ENCODE measurements around the gene MACROD2.

MACROD2 gene

GRCh38 chr20:15742627-15743026, 1747.3 kb downstream of the MACROD2 start:
- Histone ChIP-seq H3K9ac (no peak overlapping the region), H4K20me1 (no peaks in the 10 kb centered on the region), H3K4me1 (no peaks in the 10 kb centered on the region), H3K36me3 (no peaks in the 10 kb centered on the region), H3K9me3 (replicated peaks in 1 of 11) (peaks cover 9 to 12% (median 11%) of the 10 kb centered on the region in 11 experiments; a peak in 21 of 22 replicates), H3K4me2 (no peak overlapping the region), H3K27ac (no peak overlapping the region), H3K4me3 (no peak overlapping the region), H3K27me3 (no peaks in the 10 kb centered on the region)
- TF ChIP-seq Cebpa-rat (IDR thresholded peaks at IDR 0.05) = no peak

GRCh38 chr20:15756002-15756753, 1760.9 kb downstream of the MACROD2 start:
- H3K4me3 ChIP-seq = no peak overlapping the region
- no peaks in the 10 kb centered on the region for H4K20me1 ChIP-seq
- H3K9ac ChIP-seq = no peak overlapping the region
- H3K36me3 ChIP-seq = no peaks in the 10 kb centered on the region
- peaks cover 0 to 14% (median 10%) of the 10 kb centered on the region in 10 experiments; a peak in 13 of 20 replicates for H3K4me1 ChIP-seq
- H3K27me3 ChIP-seq = no peaks in the 10 kb centered on the region
- TF ChIP-seq Cebpa-rat (IDR thresholded peaks at IDR 0.05) = no peak
- H3K9me3 ChIP-seq (replicated peaks in 1 of 11) = no peaks in the 10 kb centered on the region
- H3K4me2 ChIP-seq = no peak overlapping the region
- H3K27ac ChIP-seq = no peak overlapping the region

- TF ChIP-seq Cebpa-rat (IDR thresholded peaks at IDR 0.05) = no peak
- Histone ChIP-seq H4K20me1 (no peaks in the 10 kb centered on the region), H3K36me3 (no peaks in the 10 kb centered on the region), H3K27ac (no peak overlapping the region), H3K4me1 (peaks cover 0 to 14% (median 10%) of the 10 kb centered on the region in 10 experiments; a peak in 13 of 20 replicates), H3K27me3 (no peaks in the 10 kb centered on the region), H3K4me2 (no peak overlapping the region), H3K4me3 (no peak overlapping the region), H3K9ac (no peak overlapping the region), H3K9me3 (replicated peaks in 1 of 11) (no peaks in the 10 kb centered on the region)
Measured at GRCh38 chr20:15756754-15757115, 1761.4 kb downstream of the MACROD2 start.

GRCh38 chr20:15759594-15759993, 1764.3 kb downstream of the MACROD2 start:
- peak overlapping the region in 8 of 11 experiments; percentile 40 to 72 (median 59); a peak in 14 of 22 replicates for H3K4me2 ChIP-seq
- no peaks in the 10 kb centered on the region for H3K36me3 ChIP-seq
- H3K4me3 ChIP-seq = no peak overlapping the region
- no peak overlapping the region for H3K9ac ChIP-seq
- H3K9me3 ChIP-seq (replicated peaks in 1 of 11) = no peaks in the 10 kb centered on the region
- H3K4me1 ChIP-seq = peaks cover 0 to 14% (median 10%) of the 10 kb centered on the region in 10 experiments; a peak in 13 of 20 replicates
- no peak for TF ChIP-seq Cebpa-rat (IDR thresholded peaks at IDR 0.05)
- H3K27ac ChIP-seq = no peak overlapping the region
- H4K20me1 ChIP-seq = no peaks in the 10 kb centered on the region
- H3K27me3 ChIP-seq = no peaks in the 10 kb centered on the region

- Histone ChIP-seq H3K4me2 (peak overlapping the region in 8 of 11 experiments; percentile 40 to 72 (median 59); a peak in 17 of 22 replicates), H3K27ac (no peak overlapping the region), H4K20me1 (no peaks in the 10 kb centered on the region), H3K4me1 (peaks cover 0 to 14% (median 10%) of the 10 kb centered on the region in 10 experiments; a peak in 13 of 20 replicates), H3K4me3 (no peak overlapping the region), H3K27me3 (no peaks in the 10 kb centered on the region), H3K9ac (no peak overlapping the region), H3K36me3 (no peaks in the 10 kb centered on the region), H3K9me3 (replicated peaks in 1 of 11) (no peaks in the 10 kb centered on the region)
- TF ChIP-seq Cebpa-rat (IDR thresholded peaks at IDR 0.05) = no peak
Measured at GRCh38 chr20:15760001-15760621, 1764.8 kb downstream of the MACROD2 start.

- Histone ChIP-seq H3K4me2 (no peak overlapping the region), H3K27ac (no peak overlapping the region), H3K4me3 (no peak overlapping the region), H3K36me3 (no peaks in the 10 kb centered on the region), H4K20me1 (no peaks in the 10 kb centered on the region), H3K9me3 (replicated peaks in 1 of 11) (no peaks in the 10 kb centered on the region; a peak in 1 of 22 replicates), H3K4me1 (peaks cover 0 to 19% (median 10%) of the 10 kb centered on the region in 10 experiments; a peak in 13 of 20 replicates), H3K9ac (no peak overlapping the region), H3K27me3 (no peaks in the 10 kb centered on the region)
- no peak for TF ChIP-seq Cebpa-rat (IDR thresholded peaks at IDR 0.05)
Measured at GRCh38 chr20:15763366-15763765, 1768.0 kb downstream of the MACROD2 start.

- no peak overlapping the region for H3K4me3 ChIP-seq
- no peak for TF ChIP-seq Cebpa-rat (IDR thresholded peaks at IDR 0.05)
- H3K36me3 ChIP-seq = no peaks in the 10 kb centered on the region
- no peak overlapping the region for H3K27ac ChIP-seq
- H3K9ac ChIP-seq = no peak overlapping the region
- H4K20me1 ChIP-seq = no peaks in the 10 kb centered on the region
- H3K9me3 ChIP-seq (replicated peaks in 1 of 11) = no peaks in the 10 kb centered on the region; a peak in 1 of 22 replicates
- H3K4me2 ChIP-seq = no peak overlapping the region
- peaks cover 0 to 7% (median 0%) of the 10 kb centered on the region in 10 experiments; a peak in 1 of 20 replicates for H3K4me1 ChIP-seq
- H3K27me3 ChIP-seq = no peaks in the 10 kb centered on the region
Measured at GRCh38 chr20:15767586-15767985, 1772.3 kb downstream of the MACROD2 start.

- H4K20me1 ChIP-seq = no peaks in the 10 kb centered on the region
Measured at GRCh38 chr20:15767999-15768741, 1772.9 kb downstream of the MACROD2 start.

GRCh38 chr20:15772826-15773225, 1777.5 kb downstream of the MACROD2 start:
- TF ChIP-seq Cebpa-rat (IDR thresholded peaks at IDR 0.05) = no peak
- H3K9me3 ChIP-seq (replicated peaks in 1 of 11) = peaks cover 0 to 6% (median 0%) of the 10 kb centered on the region in 11 experiments; a peak in 1 of 22 replicates
- H3K27me3 ChIP-seq = no peaks in the 10 kb centered on the region
- no peaks in the 10 kb centered on the region for H4K20me1 ChIP-seq
- H3K4me1 ChIP-seq = peaks cover 0 to 9% (median 0%) of the 10 kb centered on the region in 10 experiments; a peak in 4 of 20 replicates
- no peak overlapping the region for H3K27ac ChIP-seq
- no peak overlapping the region for H3K9ac ChIP-seq
- H3K36me3 ChIP-seq = no peaks in the 10 kb centered on the region
- no peak overlapping the region for H3K4me3 ChIP-seq
- H3K4me2 ChIP-seq = no peak overlapping the region

More at GRCh38 chr20:15767999-15768741, 1772.9 kb downstream of the MACROD2 start:
- no peak overlapping the region for H3K4me3 ChIP-seq
- no peak overlapping the region for H3K27ac ChIP-seq
- H3K27me3 ChIP-seq = no peaks in the 10 kb centered on the region
- peaks cover 0 to 7% (median 0%) of the 10 kb centered on the region in 10 experiments; a peak in 1 of 20 replicates for H3K4me1 ChIP-seq
- no peak overlapping the region for H3K9ac ChIP-seq
- no peaks in the 10 kb centered on the region; a peak in 1 of 22 replicates for H3K9me3 ChIP-seq (replicated peaks in 1 of 11)
- TF ChIP-seq Cebpa-rat (IDR thresholded peaks at IDR 0.05) = no peak
- no peak overlapping the region for H3K4me2 ChIP-seq
- no peaks in the 10 kb centered on the region for H3K36me3 ChIP-seq

Measured in BLaER1 treated with 17β-estradiol and CSF1 and Interleukin-3, amounts not matched to agents 10 nM and 100 nM (cell line).